H1 (cell line): ENCODE measurements around the gene SVOPL. TPM values are rescaled to one million over a fixed set of nuclear protein-coding genes. Genes with fewer than 3 reads are reported as not detected.

Experiments
- BRCA1 ChIP-seq: IDR thresholded peaks from 2 replicates; pipeline ENCODE4 v1.6.1; 2012; ENCODE audit warnings: low read depth, low read length, improper control_type of control experiment
- JUN ChIP-seq: IDR thresholded peaks from 2 replicates; pipeline ENCODE4 v1.6.1; 2011; ENCODE audit warnings: low read depth, mild to moderate bottlenecking, improper control_type of control experiment, low read length
- JUND ChIP-seq: IDR thresholded peaks from 2 replicates; pipeline ENCODE4 v1.6.1; 2011; ENCODE audit warnings: mild to moderate bottlenecking, improper control_type of control experiment, low read length
- RAD21 ChIP-seq, 2 experiments: IDR thresholded peaks in 1 of 2; conservative IDR thresholded peaks in 1 of 2; 2 replicates each; pipeline ENCODE4 v1.6.1; 2011; ENCODE audit warnings: low read depth in 2 of 2, low read length in 2 of 2, improper control_type of control experiment in 1 of 2, inconsistent platforms in 1 of 2, mild to moderate bottlenecking in 1 of 2, moderate library complexity in 1 of 2
- SIRT6 ChIP-seq: IDR thresholded peaks from one replicate; pipeline ENCODE4 v1.7.1; 2012; ENCODE audit warnings: low read length, inconsistent platforms
- TCF12 ChIP-seq: IDR thresholded peaks from 2 replicates; pipeline ENCODE4 v1.6.1; 2011; ENCODE audit warnings: low read depth, mild to moderate bottlenecking, low read length
- YY1 ChIP-seq: IDR thresholded peaks from 2 replicates; pipeline ENCODE4 v1.6.1; 2011; ENCODE audit warnings: low read depth, mild to moderate bottlenecking, low read length
- polyA plus RNA-seq, 7 experiments: library from polyadenylated mRNA; depleted of rRNA in 3 of 7; stranded (reverse) in 5 of 7; unstranded in 2 of 7; fragments of >200 nt in 5 of 7; fragments of 200-250 nt in 2 of 7; gene quantifications; 1 replicate in 5 of 7; 2 replicates in 1 of 7; 4 replicates in 1 of 7; pipeline versions ENCODE4 v1.2.1 to v1.2.3, GENCODE V29; 2011 to 2013; ENCODE audit warnings: missing spikeins in 2 of 7, mixed read lengths in 2 of 7
- total RNA-seq: library from RNA; stranded (reverse); fragmentation: NEBNext Ultra II Directional; extraction: Animal tissue kit (Norgen Biotek cat#: 25700); gene quantifications from 2 replicates; pipeline ENCODE4 v1.2.1, GENCODE V29; 2021
- TF ChIP-seq, protein P1 (sequence below): fragments of 300-600 bp; sonication (generic); IDR thresholded peaks from 2 replicates; pipeline ENCODE4 v1.7.1; 2012; ENCODE audit warnings: low read length, moderate library complexity, mild to moderate bottlenecking, inconsistent platforms; ENCODE audit not compliant: insufficient replicate concordance
- TF ChIP-seq, protein P2 (sequence below): IDR thresholded peaks from 2 replicates; pipeline ENCODE4 v1.6.1; 2012; ENCODE audit warnings: low read length, inconsistent platforms
- TF ChIP-seq, protein P3 (sequence below): IDR thresholded peaks from 2 replicates; pipeline ENCODE4 v1.6.1; 2012; ENCODE audit warnings: inconsistent platforms

SVOPL gene
- total and polyA plus RNA-seq, 2 of the 8 experiments (the other 6 are each of a cell fraction or from before 2014, with no cell fraction given), result 1.1 to 1.4 TPM

DNA sequence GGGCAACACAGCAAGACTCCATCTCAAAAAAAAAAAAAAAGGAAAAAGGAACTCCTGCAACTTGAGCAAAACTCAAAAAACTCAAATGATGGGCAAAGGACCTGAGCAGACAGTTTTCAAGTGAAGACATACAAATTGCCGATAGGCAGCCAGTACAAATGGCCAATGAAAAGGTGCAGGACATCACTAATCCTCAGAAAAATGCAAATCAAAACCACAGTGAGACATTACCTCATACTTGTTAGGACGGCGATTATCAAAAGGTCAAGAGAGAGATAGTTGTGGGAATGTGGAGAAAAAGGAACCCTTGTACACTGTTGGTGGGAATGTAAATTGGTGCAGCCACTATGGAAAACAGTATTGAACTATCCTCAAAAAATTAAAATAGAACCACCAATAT, 16.8 kb downstream of the SVOPL start (continued):
- TF ChIP-seq, protein P1, sequence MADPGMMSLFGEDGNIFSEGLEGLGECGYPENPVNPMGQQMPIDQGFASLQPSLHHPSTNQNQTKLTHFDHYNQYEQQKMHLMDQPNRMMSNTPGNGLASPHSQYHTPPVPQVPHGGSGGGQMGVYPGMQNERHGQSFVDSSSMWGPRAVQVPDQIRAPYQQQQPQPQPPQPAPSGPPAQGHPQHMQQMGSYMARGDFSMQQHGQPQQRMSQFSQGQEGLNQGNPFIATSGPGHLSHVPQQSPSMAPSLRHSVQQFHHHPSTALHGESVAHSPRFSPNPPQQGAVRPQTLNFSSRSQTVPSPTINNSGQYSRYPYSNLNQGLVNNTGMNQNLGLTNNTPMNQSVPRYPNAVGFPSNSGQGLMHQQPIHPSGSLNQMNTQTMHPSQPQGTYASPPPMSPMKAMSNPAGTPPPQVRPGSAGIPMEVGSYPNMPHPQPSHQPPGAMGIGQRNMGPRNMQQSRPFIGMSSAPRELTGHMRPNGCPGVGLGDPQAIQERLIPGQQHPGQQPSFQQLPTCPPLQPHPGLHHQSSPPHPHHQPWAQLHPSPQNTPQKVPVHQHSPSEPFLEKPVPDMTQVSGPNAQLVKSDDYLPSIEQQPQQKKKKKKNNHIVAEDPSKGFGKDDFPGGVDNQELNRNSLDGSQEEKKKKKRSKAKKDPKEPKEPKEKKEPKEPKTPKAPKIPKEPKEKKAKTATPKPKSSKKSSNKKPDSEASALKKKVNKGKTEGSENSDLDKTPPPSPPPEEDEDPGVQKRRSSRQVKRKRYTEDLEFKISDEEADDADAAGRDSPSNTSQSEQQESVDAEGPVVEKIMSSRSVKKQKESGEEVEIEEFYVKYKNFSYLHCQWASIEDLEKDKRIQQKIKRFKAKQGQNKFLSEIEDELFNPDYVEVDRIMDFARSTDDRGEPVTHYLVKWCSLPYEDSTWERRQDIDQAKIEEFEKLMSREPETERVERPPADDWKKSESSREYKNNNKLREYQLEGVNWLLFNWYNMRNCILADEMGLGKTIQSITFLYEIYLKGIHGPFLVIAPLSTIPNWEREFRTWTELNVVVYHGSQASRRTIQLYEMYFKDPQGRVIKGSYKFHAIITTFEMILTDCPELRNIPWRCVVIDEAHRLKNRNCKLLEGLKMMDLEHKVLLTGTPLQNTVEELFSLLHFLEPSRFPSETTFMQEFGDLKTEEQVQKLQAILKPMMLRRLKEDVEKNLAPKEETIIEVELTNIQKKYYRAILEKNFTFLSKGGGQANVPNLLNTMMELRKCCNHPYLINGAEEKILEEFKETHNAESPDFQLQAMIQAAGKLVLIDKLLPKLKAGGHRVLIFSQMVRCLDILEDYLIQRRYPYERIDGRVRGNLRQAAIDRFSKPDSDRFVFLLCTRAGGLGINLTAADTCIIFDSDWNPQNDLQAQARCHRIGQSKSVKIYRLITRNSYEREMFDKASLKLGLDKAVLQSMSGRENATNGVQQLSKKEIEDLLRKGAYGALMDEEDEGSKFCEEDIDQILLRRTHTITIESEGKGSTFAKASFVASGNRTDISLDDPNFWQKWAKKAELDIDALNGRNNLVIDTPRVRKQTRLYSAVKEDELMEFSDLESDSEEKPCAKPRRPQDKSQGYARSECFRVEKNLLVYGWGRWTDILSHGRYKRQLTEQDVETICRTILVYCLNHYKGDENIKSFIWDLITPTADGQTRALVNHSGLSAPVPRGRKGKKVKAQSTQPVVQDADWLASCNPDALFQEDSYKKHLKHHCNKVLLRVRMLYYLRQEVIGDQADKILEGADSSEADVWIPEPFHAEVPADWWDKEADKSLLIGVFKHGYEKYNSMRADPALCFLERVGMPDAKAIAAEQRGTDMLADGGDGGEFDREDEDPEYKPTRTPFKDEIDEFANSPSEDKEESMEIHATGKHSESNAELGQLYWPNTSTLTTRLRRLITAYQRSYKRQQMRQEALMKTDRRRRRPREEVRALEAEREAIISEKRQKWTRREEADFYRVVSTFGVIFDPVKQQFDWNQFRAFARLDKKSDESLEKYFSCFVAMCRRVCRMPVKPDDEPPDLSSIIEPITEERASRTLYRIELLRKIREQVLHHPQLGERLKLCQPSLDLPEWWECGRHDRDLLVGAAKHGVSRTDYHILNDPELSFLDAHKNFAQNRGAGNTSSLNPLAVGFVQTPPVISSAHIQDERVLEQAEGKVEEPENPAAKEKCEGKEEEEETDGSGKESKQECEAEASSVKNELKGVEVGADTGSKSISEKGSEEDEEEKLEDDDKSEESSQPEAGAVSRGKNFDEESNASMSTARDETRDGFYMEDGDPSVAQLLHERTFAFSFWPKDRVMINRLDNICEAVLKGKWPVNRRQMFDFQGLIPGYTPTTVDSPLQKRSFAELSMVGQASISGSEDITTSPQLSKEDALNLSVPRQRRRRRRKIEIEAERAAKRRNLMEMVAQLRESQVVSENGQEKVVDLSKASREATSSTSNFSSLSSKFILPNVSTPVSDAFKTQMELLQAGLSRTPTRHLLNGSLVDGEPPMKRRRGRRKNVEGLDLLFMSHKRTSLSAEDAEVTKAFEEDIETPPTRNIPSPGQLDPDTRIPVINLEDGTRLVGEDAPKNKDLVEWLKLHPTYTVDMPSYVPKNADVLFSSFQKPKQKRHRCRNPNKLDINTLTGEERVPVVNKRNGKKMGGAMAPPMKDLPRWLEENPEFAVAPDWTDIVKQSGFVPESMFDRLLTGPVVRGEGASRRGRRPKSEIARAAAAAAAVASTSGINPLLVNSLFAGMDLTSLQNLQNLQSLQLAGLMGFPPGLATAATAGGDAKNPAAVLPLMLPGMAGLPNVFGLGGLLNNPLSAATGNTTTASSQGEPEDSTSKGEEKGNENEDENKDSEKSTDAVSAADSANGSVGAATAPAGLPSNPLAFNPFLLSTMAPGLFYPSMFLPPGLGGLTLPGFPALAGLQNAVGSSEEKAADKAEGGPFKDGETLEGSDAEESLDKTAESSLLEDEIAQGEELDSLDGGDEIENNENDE, result no peak
- TF ChIP-seq, protein P2, sequence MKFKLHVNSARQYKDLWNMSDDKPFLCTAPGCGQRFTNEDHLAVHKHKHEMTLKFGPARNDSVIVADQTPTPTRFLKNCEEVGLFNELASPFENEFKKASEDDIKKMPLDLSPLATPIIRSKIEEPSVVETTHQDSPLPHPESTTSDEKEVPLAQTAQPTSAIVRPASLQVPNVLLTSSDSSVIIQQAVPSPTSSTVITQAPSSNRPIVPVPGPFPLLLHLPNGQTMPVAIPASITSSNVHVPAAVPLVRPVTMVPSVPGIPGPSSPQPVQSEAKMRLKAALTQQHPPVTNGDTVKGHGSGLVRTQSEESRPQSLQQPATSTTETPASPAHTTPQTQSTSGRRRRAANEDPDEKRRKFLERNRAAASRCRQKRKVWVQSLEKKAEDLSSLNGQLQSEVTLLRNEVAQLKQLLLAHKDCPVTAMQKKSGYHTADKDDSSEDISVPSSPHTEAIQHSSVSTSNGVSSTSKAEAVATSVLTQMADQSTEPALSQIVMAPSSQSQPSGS, result no peak
- TF ChIP-seq BRCA1 (no peak), JUN (no peak), JUND (no peak), YY1 (no peak), TCF12 (no peak), RAD21 (IDR thresholded peaks at IDR 0.05 in 1 of 2, conservative IDR thresholded peaks at IDR 0.05 in 1 of 2; ENCODE audit: low read depth in 2 of 2, low read length in 2 of 2) (no peak), SIRT6 (no peak)
- TF ChIP-seq, protein P3, sequence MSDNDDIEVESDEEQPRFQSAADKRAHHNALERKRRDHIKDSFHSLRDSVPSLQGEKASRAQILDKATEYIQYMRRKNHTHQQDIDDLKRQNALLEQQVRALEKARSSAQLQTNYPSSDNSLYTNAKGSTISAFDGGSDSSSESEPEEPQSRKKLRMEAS, result no peak
